Measurements from ENCODE around the gene RTN4R. TPM values are rescaled to one million over a fixed set of nuclear protein-coding genes. Genes with fewer than 3 reads are reported as not detected.

The RTN4R gene
- total and polyA plus RNA-seq, 9 of the 15 experiments (the other 6 are each of a cell fraction or from before 2014, with no cell fraction given), result 0.04 to 2.8 (median 1.4) TPM; not detected in 3

DNA sequence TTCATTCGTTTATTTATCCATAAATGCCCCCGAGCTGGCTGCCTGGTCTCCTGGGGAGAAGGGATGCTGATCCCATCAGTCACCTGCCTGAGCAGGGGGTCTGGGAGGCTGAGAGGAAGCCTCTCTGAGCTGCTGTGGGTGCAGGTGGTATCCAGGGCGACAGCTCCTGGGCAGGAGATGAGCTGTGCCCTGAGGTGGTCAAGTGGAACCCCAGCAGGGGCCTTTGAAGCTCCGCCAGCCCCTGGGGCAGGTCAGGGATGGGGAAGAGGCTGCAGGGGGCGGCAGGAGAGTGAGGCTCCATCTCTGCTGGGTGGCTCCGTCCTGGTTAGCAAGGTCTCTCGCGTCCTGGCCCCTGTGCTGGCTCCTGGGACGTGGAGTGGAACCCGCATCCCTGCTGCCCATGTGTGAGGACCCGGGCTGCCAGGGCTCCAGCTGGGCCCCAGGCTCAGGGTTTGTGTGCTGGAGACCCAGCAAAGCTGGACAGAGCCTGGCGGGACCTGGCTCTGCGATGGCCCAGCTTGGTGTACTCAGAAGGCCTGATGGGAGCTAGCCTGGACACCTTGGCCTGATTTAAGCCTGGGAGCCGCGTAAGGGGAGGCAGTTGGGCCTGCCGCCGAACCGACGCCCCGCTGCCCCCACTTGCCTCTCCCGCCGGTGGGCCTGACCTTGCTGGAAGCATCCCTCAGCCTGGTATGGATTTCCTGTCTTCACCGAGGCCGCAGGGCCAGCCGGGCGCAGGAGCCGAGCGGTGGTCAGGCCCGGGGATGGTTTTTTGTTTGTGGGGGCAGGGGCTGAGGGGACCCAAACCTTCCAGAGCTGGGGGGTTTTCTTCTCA, 44.5 kb downstream of the RTN4R start (continued):
- TF ChIP-seq, protein P1, sequence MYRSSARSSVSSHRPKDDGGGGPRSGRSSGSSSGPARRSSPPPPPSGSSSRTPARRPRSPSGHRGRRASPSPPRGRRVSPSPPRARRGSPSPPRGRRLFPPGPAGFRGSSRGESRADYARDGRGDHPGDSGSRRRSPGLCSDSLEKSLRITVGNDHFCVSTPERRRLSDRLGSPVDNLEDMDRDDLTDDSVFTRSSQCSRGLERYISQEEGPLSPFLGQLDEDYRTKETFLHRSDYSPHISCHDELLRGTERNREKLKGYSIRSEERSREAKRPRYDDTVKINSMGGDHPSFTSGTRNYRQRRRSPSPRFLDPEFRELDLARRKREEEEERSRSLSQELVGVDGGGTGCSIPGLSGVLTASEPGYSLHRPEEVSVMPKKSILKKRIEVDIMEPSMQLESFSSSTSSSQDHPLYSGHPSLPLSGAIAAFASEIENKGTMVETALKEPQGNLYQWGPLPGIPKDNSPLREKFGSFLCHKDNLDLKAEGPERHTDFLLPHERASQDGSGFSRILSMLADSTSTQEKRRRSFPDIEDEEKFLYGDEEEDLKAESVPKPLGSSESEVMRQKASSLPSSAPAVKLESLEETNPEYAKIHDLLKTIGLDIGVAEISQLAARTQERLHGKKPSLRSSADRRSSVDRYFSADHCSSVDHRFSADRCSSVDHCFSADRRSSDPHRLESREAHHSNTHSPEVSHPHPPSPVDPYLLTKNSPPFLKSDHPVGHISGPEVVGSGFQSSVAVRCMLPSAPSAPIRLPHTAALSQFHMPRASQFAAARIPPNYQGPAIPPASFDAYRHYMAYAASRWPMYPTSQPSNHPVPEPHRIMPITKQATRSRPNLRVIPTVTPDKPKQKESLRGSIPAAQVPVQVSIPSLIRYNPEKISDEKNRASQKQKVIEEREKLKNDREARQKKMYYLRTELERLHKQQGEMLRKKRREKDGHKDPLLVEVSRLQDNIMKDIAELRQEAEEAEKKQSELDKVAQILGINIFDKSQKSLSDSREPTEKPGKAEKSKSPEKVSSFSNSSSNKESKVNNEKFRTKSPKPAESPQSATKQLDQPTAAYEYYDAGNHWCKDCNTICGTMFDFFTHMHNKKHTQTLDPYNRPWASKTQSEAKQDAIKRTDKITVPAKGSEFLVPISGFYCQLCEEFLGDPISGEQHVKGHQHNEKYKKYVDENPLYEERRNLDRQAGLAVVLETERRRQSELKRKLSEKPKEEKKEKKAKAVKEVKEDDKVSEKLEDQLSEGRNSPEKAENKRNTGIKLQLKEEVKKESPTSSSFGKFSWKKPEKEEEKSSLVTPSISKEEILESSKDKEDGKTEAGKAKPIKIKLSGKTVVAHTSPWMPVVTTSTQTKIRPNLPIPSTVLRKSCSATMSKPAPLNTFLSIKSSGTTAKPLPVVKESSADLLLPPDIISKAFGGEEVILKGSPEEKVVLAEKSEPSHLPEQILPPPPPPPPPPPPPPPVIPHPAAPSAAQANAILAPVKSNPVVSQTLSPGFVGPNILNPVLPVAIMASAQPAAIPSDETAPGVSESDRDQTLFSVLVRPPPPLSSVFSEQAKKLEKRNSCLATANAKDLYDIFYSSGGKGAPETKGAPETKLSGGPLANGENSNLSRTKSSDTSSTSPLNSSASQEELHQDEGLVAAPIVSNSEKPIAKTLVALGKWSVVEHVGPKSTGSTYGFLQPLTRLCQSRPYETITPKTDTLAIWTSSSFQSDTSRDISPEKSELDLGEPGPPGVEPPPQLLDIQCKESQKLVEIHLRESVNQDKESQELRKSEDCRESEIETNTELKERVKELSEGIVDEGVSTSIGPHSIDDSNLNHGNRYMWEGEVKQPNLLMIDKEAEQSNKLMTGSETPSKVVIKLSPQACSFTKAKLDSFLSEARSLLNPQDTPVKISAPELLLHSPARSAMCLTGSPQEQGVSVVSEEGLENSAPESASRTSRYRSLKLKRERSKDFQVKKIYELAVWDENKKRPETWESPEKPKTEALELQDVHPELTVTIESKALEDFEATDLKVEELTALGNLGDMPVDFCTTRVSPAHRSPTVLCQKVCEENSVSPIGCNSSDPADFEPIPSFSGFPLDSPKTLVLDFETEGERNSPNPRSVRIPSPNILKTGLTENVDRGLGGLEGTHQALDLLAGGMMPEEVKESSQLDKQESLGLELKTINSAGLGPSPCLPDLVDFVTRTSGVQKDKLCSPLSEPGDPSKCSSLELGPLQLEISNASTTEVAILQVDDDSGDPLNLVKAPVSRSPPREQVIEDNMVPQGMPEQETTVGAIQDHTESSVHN (IDR thresholded peaks at IDR 0.05; ENCODE audit: borderline replicate concordance in 1 of 2, low read depth in 1 of 2), result no peak
- TF ChIP-seq, protein P2, sequence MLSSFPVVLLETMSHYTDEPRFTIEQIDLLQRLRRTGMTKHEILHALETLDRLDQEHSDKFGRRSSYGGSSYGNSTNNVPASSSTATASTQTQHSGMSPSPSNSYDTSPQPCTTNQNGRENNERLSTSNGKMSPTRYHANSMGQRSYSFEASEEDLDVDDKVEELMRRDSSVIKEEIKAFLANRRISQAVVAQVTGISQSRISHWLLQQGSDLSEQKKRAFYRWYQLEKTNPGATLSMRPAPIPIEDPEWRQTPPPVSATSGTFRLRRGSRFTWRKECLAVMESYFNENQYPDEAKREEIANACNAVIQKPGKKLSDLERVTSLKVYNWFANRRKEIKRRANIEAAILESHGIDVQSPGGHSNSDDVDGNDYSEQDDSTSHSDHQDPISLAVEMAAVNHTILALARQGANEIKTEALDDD (IDR thresholded peaks at IDR 0.05), result no peak
- TF ChIP-seq ZNF143 (CRISPR knock-in tag; IDR thresholded peaks at IDR 0.05) (0 out of 2 replicates have a peak, but pooled peaks have one; percentile 34), MXI1 (IDR thresholded peaks at IDR 0.05; ENCODE audit: low read depth, low read length) (no peak), CCAR2 (IDR thresholded peaks at IDR 0.05; ENCODE audit: low read depth, low read length) (no peak), FOXP1 (CRISPR knock-in tag; IDR thresholded peaks at IDR 0.05) (0 out of 2 replicates have a peak, but pooled peaks have one; percentile 53)
- TF ChIP-seq, protein P3, sequence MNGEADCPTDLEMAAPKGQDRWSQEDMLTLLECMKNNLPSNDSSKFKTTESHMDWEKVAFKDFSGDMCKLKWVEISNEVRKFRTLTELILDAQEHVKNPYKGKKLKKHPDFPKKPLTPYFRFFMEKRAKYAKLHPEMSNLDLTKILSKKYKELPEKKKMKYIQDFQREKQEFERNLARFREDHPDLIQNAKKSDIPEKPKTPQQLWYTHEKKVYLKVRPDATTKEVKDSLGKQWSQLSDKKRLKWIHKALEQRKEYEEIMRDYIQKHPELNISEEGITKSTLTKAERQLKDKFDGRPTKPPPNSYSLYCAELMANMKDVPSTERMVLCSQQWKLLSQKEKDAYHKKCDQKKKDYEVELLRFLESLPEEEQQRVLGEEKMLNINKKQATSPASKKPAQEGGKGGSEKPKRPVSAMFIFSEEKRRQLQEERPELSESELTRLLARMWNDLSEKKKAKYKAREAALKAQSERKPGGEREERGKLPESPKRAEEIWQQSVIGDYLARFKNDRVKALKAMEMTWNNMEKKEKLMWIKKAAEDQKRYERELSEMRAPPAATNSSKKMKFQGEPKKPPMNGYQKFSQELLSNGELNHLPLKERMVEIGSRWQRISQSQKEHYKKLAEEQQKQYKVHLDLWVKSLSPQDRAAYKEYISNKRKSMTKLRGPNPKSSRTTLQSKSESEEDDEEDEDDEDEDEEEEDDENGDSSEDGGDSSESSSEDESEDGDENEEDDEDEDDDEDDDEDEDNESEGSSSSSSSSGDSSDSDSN (IDR thresholded peaks at IDR 0.05; ENCODE audit: borderline replicate concordance in 1 of 2, low read depth in 2 of 2, low read length in 2 of 2), result no peak
- TF ChIP-seq, protein P4, sequence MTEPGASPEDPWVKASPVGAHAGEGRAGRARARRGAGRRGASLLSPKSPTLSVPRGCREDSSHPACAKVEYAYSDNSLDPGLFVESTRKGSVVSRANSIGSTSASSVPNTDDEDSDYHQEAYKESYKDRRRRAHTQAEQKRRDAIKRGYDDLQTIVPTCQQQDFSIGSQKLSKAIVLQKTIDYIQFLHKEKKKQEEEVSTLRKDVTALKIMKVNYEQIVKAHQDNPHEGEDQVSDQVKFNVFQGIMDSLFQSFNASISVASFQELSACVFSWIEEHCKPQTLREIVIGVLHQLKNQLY (CRISPR knock-in tag; conservative IDR thresholded peaks at IDR 0.05), result no peak

All from K562 (cell line).